ENCODE measurements around the gene PLD1.

- no peak for TF ChIP-seq CTCF (IDR thresholded peaks at IDR 0.05)
- TF ChIP-seq POLR2A (IDR thresholded peaks at IDR 0.05): no peak
- TF ChIP-seq POLR2AphosphoS5 (IDR thresholded peaks at IDR 0.05): no peak
Observed at GRCh38 chr3:171552531-171552930, 257.8 kb downstream of the PLD1 start.
